Measurements from ENCODE around the gene ERG28.

GRCh38 chr14:75709207-75709812, 48.6 kb upstream of the ERG28 start:
- TF ChIP-seq EZH2 (IDR thresholded peaks at IDR 0.05; ENCODE audit: insufficient read depth, poor library complexity, severe bottlenecking): no peak
- TF ChIP-seq EZH2phosphoT487 (IDR thresholded peaks at IDR 0.05; ENCODE audit: insufficient read depth, low read depth): no peak
